ENCODE results near the gene CCDC85B.

- TF ChIP-seq CTCF (IDR thresholded peaks at IDR 0.05 in 8 of 11, conservative IDR thresholded peaks at IDR 0.05 in 3 of 11) (no peak), POLR2A (IDR thresholded peaks at IDR 0.05) (no peak), POLR2AphosphoS5 (IDR thresholded peaks at IDR 0.05) (peak in 1 of 3 donors; percentile 23)
Measured at GRCh38 chr11:65917434-65918210, 27.1 kb downstream of the CCDC85B start.

Data from spleen (tissue), 7 donors.